GM21367 (cell line): ENCODE data around the gene SIPA1.
A peak's percentile ranks its signal among the peaks of the same experiment; 100 is the strongest.
"Not testable (repeated sequence)": the region's sequence is repeated elsewhere in the genome, so short reads cannot be mapped to it uniquely, and the experiment has no call there.

Experiments
- ATAC-seq: cut with Tn5 transposase; IDR thresholded peaks from one replicate; pipeline ENCODE4 v1.9.1; 2021; ENCODE audit not compliant: unreplicated experiment

Gene SIPA1

GRCh38 chr11:65623177-65623576 lies 14.7 kb upstream of the SIPA1 start:
- ATAC-seq, result no peak

GRCh38 chr11:65623852-65624616 lies 13.9 kb upstream of the SIPA1 start:
- no peak for ATAC-seq

GRCh38 chr11:65624931-65625627 lies 12.8 kb upstream of the SIPA1 start:
- no peak for ATAC-seq

- no peak for ATAC-seq
These were observed 12.1 kb upstream of the SIPA1 start for GRCh38 chr11:65625628-65626342.

GRCh38 chr11:65627202-65627601 lies 10.7 kb upstream of the SIPA1 start:
- no peak for ATAC-seq

GRCh38 chr11:65629579-65629978 lies 8.3 kb upstream of the SIPA1 start:
- no peak for ATAC-seq

GRCh38 chr11:65630215-65630614 lies 7.7 kb upstream of the SIPA1 start:
- no peak for ATAC-seq

GRCh38 chr11:65633390-65634108 lies 4.4 kb upstream of the SIPA1 start:
- ATAC-seq, result no peak

- ATAC-seq, result no peak
These were observed 3.8 kb upstream of the SIPA1 start for GRCh38 chr11:65634109-65634436.

GRCh38 chr11:65634440-65634839 lies 3.5 kb upstream of the SIPA1 start:
- ATAC-seq, result no peak

GRCh38 chr11:65634905-65635731 lies 2.8 kb upstream of the SIPA1 start:
- no peak for ATAC-seq

GRCh38 chr11:65636108-65637031 lies 1.5 kb upstream of the SIPA1 start:
- ATAC-seq, result no peak

- no peak for ATAC-seq
These were observed 806 bp upstream of the SIPA1 start for GRCh38 chr11:65637032-65637557.

GRCh38 chr11:65639228-65639597 lies 1.3 kb downstream of the SIPA1 start:
- not testable (repeated sequence) for ATAC-seq

GRCh38 chr11:65639623-65640482 lies 2.0 kb downstream of the SIPA1 start:
- ATAC-seq, result peak; percentile 37

- no peak for ATAC-seq
These were observed 2.8 kb downstream of the SIPA1 start for GRCh38 chr11:65640483-65641296.

- ATAC-seq, result no peak
These were observed 3.6 kb downstream of the SIPA1 start for GRCh38 chr11:65641297-65642013.
